Suppressor macrophage (primary cell): Measurements from ENCODE around the gene CHMP1B.
A peak's percentile ranks its signal among the peaks of the same experiment; 100 is the strongest.

ENCODE experiments used
- DNase-seq, 4 experiments: peaks; one replicate each; pipeline ENCODE4 v3.0.0-alpha.2; 2020 to 2022
- total RNA-seq, 17 experiments: gene quantifications; one replicate each; lab custom pipeline; 2026; ENCODE audit warnings: mixed read lengths in 6 of 17, inconsistent platforms in 3 of 17; lab: John Stamatoyannopoulos, UW

CHMP1B gene, protein sequence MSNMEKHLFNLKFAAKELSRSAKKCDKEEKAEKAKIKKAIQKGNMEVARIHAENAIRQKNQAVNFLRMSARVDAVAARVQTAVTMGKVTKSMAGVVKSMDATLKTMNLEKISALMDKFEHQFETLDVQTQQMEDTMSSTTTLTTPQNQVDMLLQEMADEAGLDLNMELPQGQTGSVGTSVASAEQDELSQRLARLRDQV
- 34.2 to 162 (median 77.3) reads per million in 17 experiments for total RNA-seq

DNA sequence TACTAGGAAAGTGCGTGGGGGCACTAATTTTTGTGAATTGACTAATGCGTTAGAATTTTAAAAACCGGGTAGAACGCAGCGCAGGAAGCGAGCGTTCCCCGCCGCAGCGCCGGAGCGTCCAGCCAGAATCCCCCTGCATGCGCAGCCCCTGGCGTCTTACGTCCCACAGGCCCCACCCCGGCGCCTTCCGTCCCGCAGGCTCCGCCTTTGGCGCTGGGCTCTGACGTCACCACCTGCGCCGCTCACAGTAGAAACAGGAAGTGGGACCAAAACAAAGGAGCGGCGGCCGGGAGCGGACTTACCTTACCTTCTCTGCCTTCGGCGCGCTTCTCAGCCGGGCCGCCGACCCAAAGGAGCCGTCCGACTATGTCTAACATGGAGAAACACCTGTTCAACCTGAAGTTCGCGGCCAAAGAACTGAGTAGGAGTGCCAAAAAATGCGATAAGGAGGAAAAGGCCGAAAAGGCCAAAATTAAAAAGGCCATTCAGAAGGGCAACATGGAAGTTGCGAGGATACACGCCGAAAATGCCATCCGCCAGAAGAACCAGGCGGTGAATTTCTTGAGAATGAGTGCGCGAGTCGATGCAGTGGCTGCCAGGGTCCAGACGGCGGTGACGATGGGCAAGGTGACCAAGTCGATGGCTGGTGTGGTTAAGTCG lies at the start of gene CHMP1B:
Gene CHMP1B, plus strand, starts transcription at position 268 of the 660 bp plus-strand sequence. Its CDS starts 99 bp downstream, at position 367.
- DNase-seq: peak; percentile 99 to 100 (median 99)

GRCh38 chr18:11801573-11801972 lies 49.6 kb upstream of the CHMP1B start:
- DNase-seq: no peak

GRCh38 chr18:11802158-11802557 lies 49.1 kb upstream of the CHMP1B start:
- peak in 1 of 4 experiments; percentile 14 for DNase-seq

DNA sequence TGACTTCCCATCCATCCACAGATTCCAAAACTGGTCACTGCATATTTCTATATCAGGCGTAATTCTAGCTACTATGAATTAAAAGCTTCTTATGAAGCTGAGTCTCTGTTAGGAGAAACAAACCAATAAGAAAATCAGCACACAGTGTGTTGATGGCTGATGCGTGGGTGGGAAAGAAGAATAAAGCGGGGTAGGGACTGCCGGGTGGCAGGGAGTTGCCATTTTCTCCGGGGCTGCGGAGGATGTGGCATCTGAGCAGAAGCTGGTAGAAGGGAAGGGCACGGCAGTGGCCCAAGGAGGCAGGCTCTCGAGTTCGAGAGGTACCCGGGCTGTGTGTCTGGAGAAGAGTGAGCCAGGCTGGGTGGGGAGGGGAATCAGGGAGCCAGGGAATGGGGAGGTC lies 48.6 kb upstream of the CHMP1B start:
- no peak for DNase-seq

- DNase-seq: no peak
These were observed 44.0 kb upstream of the CHMP1B start for GRCh38 chr18:11807233-11807632.

DNA sequence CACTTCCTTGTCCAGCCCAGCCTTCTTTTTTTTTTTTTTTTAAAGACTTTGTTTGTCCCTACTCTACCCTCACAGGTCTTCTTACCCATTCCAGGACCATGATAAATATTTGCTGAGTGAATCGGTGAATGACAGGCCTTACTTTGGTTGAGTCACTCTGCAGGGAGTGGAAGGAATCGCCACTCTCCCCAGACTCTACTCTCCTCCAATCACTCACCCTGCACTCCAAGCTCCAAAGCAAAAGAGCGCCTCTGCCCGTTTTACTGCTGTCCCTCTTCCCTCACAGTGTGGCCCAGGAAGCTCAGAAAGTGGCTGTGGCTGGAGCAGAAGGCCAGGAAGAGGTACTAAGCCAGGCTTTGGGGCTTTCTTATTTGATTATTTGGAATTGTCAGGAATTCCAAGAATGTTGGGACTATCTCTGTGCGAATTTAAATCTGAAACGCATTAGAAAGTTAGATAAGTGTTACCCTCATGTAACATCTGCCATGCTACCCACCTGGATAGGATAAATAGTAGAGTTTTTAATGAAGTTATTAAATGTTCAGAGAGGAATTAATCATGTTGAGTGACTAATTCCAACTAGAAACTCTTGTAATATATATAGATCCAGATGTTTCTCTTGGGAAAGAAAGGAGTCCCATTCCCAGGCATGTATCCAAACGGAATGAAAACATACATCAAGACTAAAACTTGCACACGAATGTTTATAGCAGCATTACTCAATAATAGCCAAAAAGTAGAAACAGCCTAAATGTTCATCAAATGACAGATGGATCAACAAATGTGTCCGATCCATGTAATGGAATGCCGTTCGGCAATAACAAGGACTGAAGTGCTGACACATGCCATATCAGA lies 43.0 kb upstream of the CHMP1B start:
- DNase-seq: no peak

- DNase-seq: no peak
These were observed 41.3 kb upstream of the CHMP1B start for GRCh38 chr18:11809895-11810294.

DNA sequence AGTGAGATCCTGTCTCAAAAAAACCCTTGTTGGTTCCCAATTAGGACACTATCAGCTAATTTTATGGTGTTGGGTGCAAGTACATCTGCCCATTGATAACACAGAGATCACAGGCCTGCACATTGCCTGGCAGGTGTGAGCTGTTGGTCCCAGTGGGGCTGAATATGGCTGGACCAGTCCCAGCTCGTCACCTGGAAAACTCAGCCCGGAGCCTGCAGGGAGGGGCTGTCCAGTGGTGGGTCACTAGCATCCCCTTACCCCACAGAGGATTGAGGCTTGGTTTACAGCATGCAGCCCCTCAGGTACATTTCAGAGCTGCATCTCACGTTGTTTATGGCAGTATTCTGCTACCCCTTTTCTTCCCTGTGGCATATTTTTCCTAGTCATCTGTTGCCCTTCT lies 40.8 kb upstream of the CHMP1B start:
- DNase-seq: no peak

DNA sequence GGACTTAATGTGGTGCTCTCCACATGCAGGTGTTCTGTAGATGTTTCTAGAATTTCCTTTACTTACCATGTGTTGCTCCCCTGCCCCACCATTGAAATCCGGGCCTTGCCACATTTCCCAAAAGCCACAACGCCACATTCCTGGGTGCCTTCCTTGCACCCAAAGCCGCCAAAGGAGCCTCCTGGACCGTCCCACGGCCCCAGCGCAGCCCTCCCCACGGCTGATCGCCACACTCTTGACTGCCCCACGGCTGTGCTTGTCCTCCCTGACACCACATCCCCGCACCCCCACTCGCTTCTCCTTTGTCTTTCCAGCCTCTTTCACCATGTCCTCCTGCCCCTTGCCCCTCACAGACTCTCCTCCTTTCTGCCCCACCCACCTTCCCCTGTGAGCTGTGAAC lies 40.2 kb upstream of the CHMP1B start:
- DNase-seq: no peak

DNA sequence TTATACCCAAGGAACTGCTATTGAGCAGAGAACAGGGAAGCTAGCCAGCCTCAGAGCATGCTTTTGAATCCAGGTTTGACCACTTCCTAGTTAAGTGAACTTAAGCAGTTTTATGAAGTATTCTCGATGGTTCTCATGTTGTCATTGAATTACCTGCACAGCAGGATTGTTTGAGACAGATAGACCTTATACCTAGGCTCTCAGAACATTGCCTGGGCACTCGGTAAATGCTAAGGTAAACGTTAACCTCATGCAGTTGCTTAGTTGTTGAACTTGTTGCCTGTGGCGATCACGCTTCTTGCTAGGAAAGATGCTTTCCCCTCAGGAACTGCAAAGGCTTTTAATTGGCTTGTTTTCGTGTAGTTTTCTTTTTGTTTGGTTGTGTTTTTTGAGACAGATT lies 34.0 kb upstream of the CHMP1B start:
- DNase-seq: no peak

- DNase-seq: no peak
These were observed 32.6 kb upstream of the CHMP1B start for GRCh38 chr18:11818486-11819203.

DNA sequence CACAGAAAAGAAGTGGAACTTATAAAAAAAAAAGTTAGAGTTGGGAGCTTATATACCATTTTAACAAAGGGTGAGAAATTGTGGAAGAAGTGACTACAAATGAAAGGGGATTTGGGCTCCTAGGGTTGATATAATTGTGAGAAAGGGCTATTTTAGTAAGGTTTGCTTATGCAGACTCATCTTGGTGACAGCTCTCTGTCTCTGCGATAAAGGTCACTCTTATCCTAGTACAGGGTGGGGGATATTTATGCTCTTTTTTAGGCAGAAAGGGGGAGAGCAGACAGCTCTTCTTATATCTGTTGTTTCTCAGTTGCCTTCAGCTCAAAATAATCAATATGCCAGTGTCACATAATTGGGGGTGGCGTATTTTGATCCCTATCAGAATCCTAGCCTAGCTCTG lies 31.3 kb upstream of the CHMP1B start:
- no peak for DNase-seq

GRCh38 chr18:11820697-11821096 lies 30.5 kb upstream of the CHMP1B start:
- no peak for DNase-seq

GRCh38 chr18:11821208-11821607 lies 30.0 kb upstream of the CHMP1B start:
- no peak for DNase-seq

- no peak for DNase-seq
These were observed 29.5 kb upstream of the CHMP1B start for GRCh38 chr18:11821643-11822237.

DNA sequence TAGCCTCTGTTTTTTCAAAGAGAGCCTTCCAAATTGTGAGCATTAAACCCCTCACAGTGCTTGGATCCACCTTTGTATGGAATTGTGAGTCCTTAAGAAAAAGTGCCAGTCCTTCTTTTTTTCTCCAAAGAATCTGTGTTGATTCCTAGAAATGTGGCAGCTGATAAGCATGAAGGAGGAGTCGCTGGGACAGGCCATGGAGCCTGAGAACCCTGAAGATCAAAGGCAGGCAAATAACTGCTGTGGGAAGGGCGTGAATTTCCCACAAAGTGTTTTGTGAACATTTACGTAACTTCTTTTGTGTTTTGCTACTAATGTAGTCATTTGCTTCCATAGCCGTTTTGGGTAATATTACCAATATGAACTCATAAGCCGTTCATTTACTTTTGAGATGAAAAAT lies 27.7 kb upstream of the CHMP1B start:
- DNase-seq: no peak

- peak in 2 of 4 experiments; percentile 8 to 34 for DNase-seq
These were observed 24.4 kb upstream of the CHMP1B start for GRCh38 chr18:11826836-11827235.

GRCh38 chr18:11828786-11829432 lies 22.3 kb upstream of the CHMP1B start:
- DNase-seq: no peak

DNA sequence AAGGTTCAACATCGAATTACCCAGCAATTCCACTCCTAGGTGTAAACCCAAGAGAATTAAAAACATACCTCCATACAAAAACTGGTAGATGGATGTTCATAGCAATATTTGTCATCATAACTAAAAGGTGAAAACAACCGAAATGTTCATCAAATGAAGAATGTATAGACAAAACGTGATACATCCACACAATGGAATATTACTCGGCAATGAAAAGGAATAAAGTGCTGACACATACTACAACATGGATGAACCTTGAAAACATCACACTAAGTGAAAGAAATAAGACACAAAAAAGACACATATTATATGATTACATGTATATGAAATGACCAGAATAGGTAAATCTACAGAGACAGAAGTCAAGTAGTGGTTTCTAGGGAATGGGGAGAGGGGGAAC lies 20.6 kb upstream of the CHMP1B start:
- DNase-seq: no peak

DNA sequence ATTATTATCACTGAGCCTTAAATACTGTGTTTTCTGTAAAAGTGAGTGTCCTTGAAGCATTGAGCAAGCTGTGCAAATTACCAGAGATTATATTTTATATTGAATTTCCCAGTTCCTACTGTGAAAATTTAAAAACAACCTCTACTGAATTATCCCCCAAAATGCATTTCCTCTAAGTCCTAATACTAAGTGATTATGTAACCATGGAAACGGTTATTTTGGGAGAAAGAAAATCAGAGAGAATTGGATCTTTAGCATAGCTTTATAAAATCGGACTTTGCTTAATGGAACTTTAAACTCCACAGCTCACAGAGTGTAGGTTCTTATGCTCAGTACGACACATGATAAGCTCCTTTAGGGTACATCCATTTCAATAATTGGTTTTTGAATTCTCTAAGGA lies 19.3 kb upstream of the CHMP1B start:
- DNase-seq: no peak

- no peak for DNase-seq
These were observed 16.4 kb upstream of the CHMP1B start for GRCh38 chr18:11834772-11835171.

DNA sequence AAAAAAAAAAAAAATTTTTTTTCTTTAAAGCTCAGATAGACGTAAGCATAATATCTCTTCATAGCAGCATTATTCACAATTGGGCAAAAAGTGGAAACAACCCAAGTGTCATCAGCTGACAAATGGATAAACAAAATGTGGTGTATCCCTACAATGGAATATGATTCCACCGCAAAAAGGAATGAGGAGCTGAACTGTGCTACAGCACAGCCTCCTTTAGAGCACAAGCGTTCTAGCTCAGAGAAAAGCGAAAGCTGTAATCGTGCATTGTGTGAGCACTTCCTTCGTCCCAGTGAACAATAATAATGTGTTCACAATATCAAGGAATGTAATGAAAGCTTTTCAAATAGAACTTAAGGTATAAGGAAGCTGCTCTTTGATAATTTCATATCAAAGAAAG lies 11.7 kb upstream of the CHMP1B start:
- DNase-seq: no peak
